Stimulated activated CD4-positive, alpha-beta T cell treated with anti-CD3 and anti-CD28 coated beads, Interleukin-2, amount 100 ng/mL, for 4 hours (primary cell): ENCODE measurements around the gene PLA2G4D.

ENCODE experiments used
- DNase-seq: peaks from one replicate; pipeline ENCODE4 v3.0.0-alpha.2; 2020; ENCODE audit warnings: low read depth

The PLA2G4D gene

GRCh38 chr15:42090781-42091180 is 3.6 kb downstream of the PLA2G4D start:
- no peak for DNase-seq

- DNase-seq: no peak
These were observed 4.0 kb downstream of the PLA2G4D start for GRCh38 chr15:42090370-42090769.

- DNase-seq: no peak
These were observed 4.4 kb downstream of the PLA2G4D start for GRCh38 chr15:42089942-42090341.

- no peak for DNase-seq
These were observed 5.3 kb downstream of the PLA2G4D start for GRCh38 chr15:42088801-42089640.

- DNase-seq: no peak
These were observed 6.2 kb downstream of the PLA2G4D start for GRCh38 chr15:42087926-42088800.

- no peak for DNase-seq
These were observed 6.9 kb downstream of the PLA2G4D start for GRCh38 chr15:42087460-42087859.

GRCh38 chr15:42085721-42086120 is 8.6 kb downstream of the PLA2G4D start:
- DNase-seq: no peak

GRCh38 chr15:42085236-42085605 is 9.1 kb downstream of the PLA2G4D start:
- DNase-seq: no peak

GRCh38 chr15:42084465-42085235 is 9.7 kb downstream of the PLA2G4D start:
- DNase-seq: no peak

GRCh38 chr15:42083916-42084315 is 10.4 kb downstream of the PLA2G4D start:
- no peak for DNase-seq

- DNase-seq: no peak
These were observed 10.8 kb downstream of the PLA2G4D start for GRCh38 chr15:42083605-42083908.

GRCh38 chr15:42082823-42083604 is 11.3 kb downstream of the PLA2G4D start:
- DNase-seq: no peak

GRCh38 chr15:42082141-42082540 is 12.2 kb downstream of the PLA2G4D start:
- no peak for DNase-seq

GRCh38 chr15:42080919-42081830 is 13.2 kb downstream of the PLA2G4D start:
- no peak for DNase-seq

- no peak for DNase-seq
These were observed 14.0 kb downstream of the PLA2G4D start for GRCh38 chr15:42080186-42080918.

GRCh38 chr15:42079401-42079908 is 14.9 kb downstream of the PLA2G4D start:
- no peak for DNase-seq

- no peak for DNase-seq
These were observed 15.5 kb downstream of the PLA2G4D start for GRCh38 chr15:42078903-42079302.

GRCh38 chr15:42077689-42078088 is 16.7 kb downstream of the PLA2G4D start:
- DNase-seq: no peak

- no peak for DNase-seq
These were observed 20.9 kb downstream of the PLA2G4D start for GRCh38 chr15:42073418-42073817.
